Measurements from ENCODE around the gene DCAF8. TPM values are rescaled to one million over a fixed set of nuclear protein-coding genes. Genes with fewer than 3 reads are reported as not detected.

DCAF8 gene
- total RNA-seq, 2 donors from 2014 or later: 133 to 172 TPM

GRCh38 chr1:160228431-160228830, 33.9 kb downstream of the DCAF8 start:
- intact Hi-C loops (cut with DNase I): no loop called here
- no peak for DNase-seq (ENCODE audit: low spot score)
- no peaks in the 10 kb centered on the region for H3K27me3 ChIP-seq (replicated peaks; ENCODE audit: insufficient read depth)
- H3K4me3 ChIP-seq: no peak overlapping the region
- no peaks in the 10 kb centered on the region for H3K4me1 ChIP-seq (replicated peaks)
- H3K27ac ChIP-seq: no peak overlapping the region
- peaks cover 17 to 18% of the 10 kb centered on the region in 2 donors for H3K36me3 ChIP-seq
- no peaks in the 10 kb centered on the region for H3K9me3 ChIP-seq
- TF ChIP-seq POLR2A (IDR thresholded peaks at IDR 0.05) (no peak), POLR2AphosphoS5 (IDR thresholded peaks at IDR 0.05) (no peak)
- TF ChIP-seq, protein P1, sequence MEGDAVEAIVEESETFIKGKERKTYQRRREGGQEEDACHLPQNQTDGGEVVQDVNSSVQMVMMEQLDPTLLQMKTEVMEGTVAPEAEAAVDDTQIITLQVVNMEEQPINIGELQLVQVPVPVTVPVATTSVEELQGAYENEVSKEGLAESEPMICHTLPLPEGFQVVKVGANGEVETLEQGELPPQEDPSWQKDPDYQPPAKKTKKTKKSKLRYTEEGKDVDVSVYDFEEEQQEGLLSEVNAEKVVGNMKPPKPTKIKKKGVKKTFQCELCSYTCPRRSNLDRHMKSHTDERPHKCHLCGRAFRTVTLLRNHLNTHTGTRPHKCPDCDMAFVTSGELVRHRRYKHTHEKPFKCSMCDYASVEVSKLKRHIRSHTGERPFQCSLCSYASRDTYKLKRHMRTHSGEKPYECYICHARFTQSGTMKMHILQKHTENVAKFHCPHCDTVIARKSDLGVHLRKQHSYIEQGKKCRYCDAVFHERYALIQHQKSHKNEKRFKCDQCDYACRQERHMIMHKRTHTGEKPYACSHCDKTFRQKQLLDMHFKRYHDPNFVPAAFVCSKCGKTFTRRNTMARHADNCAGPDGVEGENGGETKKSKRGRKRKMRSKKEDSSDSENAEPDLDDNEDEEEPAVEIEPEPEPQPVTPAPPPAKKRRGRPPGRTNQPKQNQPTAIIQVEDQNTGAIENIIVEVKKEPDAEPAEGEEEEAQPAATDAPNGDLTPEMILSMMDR (IDR thresholded peaks at IDR 0.05): no peak

GRCh38 chr1:160227561-160227960, 34.8 kb downstream of the DCAF8 start:
- intact Hi-C loops (cut with DNase I): no loop called here
- H3K27me3 ChIP-seq (replicated peaks; ENCODE audit: insufficient read depth): no peaks in the 10 kb centered on the region
- WGBS: 94% methylated on average over 1 of the region's 1 CpG
- H3K4me1 ChIP-seq (replicated peaks): no peaks in the 10 kb centered on the region
- peaks cover 17 to 19% of the 10 kb centered on the region in 2 donors for H3K36me3 ChIP-seq
- H3K27ac ChIP-seq: no peak overlapping the region
- no peak overlapping the region for H3K4me3 ChIP-seq
- H3K9me3 ChIP-seq: no peaks in the 10 kb centered on the region
- TF ChIP-seq POLR2A (IDR thresholded peaks at IDR 0.05) (no peak), POLR2AphosphoS5 (IDR thresholded peaks at IDR 0.05) (no peak)
- TF ChIP-seq, protein P1 (IDR thresholded peaks at IDR 0.05): no peak
- DNase-seq (ENCODE audit: low spot score): no peak

DNA sequence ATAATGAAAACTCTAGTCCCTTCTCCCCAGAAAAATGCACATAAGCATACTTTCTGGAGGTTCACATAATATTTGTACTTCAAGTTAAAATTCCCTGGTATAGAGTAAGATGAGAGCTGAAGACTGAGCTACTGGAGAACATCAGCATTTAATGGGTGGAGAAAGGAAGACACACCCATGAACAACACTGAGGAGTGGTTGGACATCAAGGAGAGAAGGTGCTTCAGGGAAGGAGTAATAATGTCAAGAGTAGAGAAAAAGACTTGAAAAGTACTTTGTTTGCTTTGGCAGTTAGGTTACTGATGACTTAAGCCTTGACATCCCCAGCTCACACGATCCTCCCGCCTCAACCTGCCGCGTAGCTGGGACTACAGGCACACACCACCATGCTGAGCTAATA, 35.3 kb downstream of the DCAF8 start:
- no peak for DNase-seq (ENCODE audit: low spot score)
- 70% methylated on average over 4 of the region's 4 CpGs for WGBS
- Histone ChIP-seq H3K27me3 (replicated peaks; ENCODE audit: insufficient read depth) (no peaks in the 10 kb centered on the region), H3K4me1 (replicated peaks) (no peaks in the 10 kb centered on the region), H3K9me3 (no peaks in the 10 kb centered on the region), H3K36me3 (peaks cover 17 to 19% of the 10 kb centered on the region in 2 donors), H3K27ac (no peak overlapping the region), H3K4me3 (no peak overlapping the region)
- TF ChIP-seq, protein P1 (IDR thresholded peaks at IDR 0.05): no peak
- no peak for TF ChIP-seq POLR2A (IDR thresholded peaks at IDR 0.05)
- no peak for TF ChIP-seq POLR2AphosphoS5 (IDR thresholded peaks at IDR 0.05)
- intact Hi-C loops (cut with DNase I): no loop called here

DNA sequence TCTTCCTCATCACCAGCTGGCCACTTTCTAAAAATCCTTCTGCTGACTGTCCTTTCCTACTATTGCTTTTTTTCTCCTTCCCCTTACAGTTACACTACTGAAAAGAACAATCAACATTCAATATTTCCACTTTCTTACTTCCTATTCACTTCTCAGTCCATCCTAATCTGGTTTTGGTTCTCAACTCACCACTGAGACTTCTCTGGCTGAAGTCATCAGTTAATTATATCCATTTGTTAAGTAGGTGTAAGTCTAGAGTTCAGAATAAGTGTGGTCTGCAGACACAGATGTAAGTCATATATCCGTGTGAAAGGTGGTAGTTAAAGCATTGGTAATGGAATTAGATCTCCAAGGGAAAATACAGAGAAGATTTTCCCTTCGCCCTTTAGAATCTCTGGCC, 35.7 kb downstream of the DCAF8 start:
- DNase-seq (ENCODE audit: low spot score): no peak
- 91% methylated on average over 2 of the region's 2 CpGs for WGBS
- intact Hi-C loops (cut with DNase I): no loop called here
- Histone ChIP-seq H3K27me3 (replicated peaks; ENCODE audit: insufficient read depth) (no peaks in the 10 kb centered on the region), H3K27ac (no peak overlapping the region), H3K36me3 (peaks cover 18 to 19% of the 10 kb centered on the region in 2 donors), H3K9me3 (no peaks in the 10 kb centered on the region), H3K4me3 (no peak overlapping the region), H3K4me1 (replicated peaks) (no peaks in the 10 kb centered on the region)
- TF ChIP-seq POLR2A (IDR thresholded peaks at IDR 0.05): no peak
- TF ChIP-seq, protein P1 (IDR thresholded peaks at IDR 0.05): no peak
- TF ChIP-seq POLR2AphosphoS5 (IDR thresholded peaks at IDR 0.05): no peak

DNA sequence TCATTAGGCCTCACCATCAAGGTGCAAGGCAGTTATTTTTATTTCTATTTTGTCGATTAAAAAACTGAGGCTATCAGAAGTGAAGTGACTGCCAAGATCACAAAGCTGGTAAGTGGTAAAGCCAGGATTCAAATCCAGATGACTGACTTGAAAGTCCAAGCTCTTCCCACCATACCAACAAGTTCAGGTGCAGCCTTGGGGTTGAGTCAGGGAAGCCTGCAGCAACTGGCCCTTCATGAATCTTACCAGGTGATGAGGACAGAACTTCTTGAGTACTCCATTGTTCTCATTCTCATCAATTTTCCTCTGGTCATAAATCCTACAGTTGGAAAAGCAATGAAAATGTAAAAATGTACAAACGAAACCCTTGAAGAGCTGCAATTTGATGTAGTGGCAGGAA, 37.0 kb downstream of the DCAF8 start:
- TF ChIP-seq POLR2A (IDR thresholded peaks at IDR 0.05) (no peak), POLR2AphosphoS5 (IDR thresholded peaks at IDR 0.05) (no peak)
- TF ChIP-seq, protein P1 (IDR thresholded peaks at IDR 0.05): no peak
- no peaks in the 10 kb centered on the region for H3K4me1 ChIP-seq (replicated peaks)
- DNase-seq (ENCODE audit: low spot score): no peak
- intact Hi-C loops (cut with DNase I): no loop called here
- H3K4me3 ChIP-seq: no peak overlapping the region
- H3K27me3 ChIP-seq (replicated peaks; ENCODE audit: insufficient read depth): no peaks in the 10 kb centered on the region
- H3K36me3 ChIP-seq: peaks cover 19 to 25% of the 10 kb centered on the region in 2 donors
- no peaks in the 10 kb centered on the region for H3K9me3 ChIP-seq
- no peak overlapping the region for H3K27ac ChIP-seq
- WGBS: 73% methylated on average over 2 of the region's 2 CpGs

Measured in prostate gland (tissue), 2 donors.